ENCODE data around the gene ZNF117. TPM values are rescaled to one million over a fixed set of nuclear protein-coding genes. Genes with fewer than 3 reads are reported as not detected.

ZNF117 gene
- total and polyA plus RNA-seq, 2 experiments from 2014 or later = 4.8 to 20.0 TPM

DNA sequence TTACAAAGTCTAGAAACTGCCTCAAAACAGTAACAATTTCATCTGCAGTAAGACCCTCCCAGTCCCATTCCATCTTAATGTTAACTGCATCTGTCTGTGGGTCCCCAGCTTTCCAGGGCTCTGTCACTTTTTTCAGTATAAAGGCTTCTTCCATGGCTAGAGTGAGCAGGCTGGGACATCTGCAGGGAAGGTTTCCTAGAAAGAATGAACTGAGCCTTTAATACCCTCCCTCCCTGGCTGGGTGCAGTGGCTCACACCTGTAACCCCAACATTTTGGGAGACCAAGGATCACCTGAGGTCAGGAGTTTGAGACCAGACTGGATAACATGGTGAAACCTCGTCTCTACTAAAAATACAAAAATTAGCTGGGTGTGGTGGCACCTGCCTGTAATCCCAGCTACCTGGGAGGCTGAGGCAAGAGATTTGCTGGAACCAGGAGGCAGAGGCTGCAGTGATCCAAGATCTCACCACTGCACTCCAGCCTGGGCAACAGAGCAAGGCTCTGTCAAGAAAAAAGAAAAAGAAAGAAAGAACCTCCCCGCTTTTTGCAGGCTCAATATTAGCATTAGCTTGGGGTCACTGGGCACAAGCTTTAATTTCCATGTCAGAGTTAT lies 12.2 kb upstream of the ZNF117 start:
- TF ChIP-seq, protein P1, sequence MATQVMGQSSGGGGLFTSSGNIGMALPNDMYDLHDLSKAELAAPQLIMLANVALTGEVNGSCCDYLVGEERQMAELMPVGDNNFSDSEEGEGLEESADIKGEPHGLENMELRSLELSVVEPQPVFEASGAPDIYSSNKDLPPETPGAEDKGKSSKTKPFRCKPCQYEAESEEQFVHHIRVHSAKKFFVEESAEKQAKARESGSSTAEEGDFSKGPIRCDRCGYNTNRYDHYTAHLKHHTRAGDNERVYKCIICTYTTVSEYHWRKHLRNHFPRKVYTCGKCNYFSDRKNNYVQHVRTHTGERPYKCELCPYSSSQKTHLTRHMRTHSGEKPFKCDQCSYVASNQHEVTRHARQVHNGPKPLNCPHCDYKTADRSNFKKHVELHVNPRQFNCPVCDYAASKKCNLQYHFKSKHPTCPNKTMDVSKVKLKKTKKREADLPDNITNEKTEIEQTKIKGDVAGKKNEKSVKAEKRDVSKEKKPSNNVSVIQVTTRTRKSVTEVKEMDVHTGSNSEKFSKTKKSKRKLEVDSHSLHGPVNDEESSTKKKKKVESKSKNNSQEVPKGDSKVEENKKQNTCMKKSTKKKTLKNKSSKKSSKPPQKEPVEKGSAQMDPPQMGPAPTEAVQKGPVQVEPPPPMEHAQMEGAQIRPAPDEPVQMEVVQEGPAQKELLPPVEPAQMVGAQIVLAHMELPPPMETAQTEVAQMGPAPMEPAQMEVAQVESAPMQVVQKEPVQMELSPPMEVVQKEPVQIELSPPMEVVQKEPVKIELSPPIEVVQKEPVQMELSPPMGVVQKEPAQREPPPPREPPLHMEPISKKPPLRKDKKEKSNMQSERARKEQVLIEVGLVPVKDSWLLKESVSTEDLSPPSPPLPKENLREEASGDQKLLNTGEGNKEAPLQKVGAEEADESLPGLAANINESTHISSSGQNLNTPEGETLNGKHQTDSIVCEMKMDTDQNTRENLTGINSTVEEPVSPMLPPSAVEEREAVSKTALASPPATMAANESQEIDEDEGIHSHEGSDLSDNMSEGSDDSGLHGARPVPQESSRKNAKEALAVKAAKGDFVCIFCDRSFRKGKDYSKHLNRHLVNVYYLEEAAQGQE (IDR thresholded peaks at IDR 0.05; ENCODE audit: unreplicated experiment) = no peak
- TF ChIP-seq, protein P2, sequence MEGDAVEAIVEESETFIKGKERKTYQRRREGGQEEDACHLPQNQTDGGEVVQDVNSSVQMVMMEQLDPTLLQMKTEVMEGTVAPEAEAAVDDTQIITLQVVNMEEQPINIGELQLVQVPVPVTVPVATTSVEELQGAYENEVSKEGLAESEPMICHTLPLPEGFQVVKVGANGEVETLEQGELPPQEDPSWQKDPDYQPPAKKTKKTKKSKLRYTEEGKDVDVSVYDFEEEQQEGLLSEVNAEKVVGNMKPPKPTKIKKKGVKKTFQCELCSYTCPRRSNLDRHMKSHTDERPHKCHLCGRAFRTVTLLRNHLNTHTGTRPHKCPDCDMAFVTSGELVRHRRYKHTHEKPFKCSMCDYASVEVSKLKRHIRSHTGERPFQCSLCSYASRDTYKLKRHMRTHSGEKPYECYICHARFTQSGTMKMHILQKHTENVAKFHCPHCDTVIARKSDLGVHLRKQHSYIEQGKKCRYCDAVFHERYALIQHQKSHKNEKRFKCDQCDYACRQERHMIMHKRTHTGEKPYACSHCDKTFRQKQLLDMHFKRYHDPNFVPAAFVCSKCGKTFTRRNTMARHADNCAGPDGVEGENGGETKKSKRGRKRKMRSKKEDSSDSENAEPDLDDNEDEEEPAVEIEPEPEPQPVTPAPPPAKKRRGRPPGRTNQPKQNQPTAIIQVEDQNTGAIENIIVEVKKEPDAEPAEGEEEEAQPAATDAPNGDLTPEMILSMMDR (conservative IDR thresholded peaks at IDR 0.05; ENCODE audit: low read depth in 2 of 2) = no peak
- no peak for TF ChIP-seq ZNF331 (CRISPR knock-in tag; IDR thresholded peaks at IDR 0.05; ENCODE audit: low read depth)
- no peak for TF ChIP-seq STAT1 (IDR thresholded peaks at IDR 0.05; ENCODE audit: unreplicated experiment)
- no peak for TF ChIP-seq POLR2AphosphoS5 (IDR thresholded peaks at IDR 0.05; ENCODE audit: low read depth)
- no peak for TF ChIP-seq ZNF114 (CRISPR knock-in tag; IDR thresholded peaks at IDR 0.05)
- TF ChIP-seq, protein P3, sequence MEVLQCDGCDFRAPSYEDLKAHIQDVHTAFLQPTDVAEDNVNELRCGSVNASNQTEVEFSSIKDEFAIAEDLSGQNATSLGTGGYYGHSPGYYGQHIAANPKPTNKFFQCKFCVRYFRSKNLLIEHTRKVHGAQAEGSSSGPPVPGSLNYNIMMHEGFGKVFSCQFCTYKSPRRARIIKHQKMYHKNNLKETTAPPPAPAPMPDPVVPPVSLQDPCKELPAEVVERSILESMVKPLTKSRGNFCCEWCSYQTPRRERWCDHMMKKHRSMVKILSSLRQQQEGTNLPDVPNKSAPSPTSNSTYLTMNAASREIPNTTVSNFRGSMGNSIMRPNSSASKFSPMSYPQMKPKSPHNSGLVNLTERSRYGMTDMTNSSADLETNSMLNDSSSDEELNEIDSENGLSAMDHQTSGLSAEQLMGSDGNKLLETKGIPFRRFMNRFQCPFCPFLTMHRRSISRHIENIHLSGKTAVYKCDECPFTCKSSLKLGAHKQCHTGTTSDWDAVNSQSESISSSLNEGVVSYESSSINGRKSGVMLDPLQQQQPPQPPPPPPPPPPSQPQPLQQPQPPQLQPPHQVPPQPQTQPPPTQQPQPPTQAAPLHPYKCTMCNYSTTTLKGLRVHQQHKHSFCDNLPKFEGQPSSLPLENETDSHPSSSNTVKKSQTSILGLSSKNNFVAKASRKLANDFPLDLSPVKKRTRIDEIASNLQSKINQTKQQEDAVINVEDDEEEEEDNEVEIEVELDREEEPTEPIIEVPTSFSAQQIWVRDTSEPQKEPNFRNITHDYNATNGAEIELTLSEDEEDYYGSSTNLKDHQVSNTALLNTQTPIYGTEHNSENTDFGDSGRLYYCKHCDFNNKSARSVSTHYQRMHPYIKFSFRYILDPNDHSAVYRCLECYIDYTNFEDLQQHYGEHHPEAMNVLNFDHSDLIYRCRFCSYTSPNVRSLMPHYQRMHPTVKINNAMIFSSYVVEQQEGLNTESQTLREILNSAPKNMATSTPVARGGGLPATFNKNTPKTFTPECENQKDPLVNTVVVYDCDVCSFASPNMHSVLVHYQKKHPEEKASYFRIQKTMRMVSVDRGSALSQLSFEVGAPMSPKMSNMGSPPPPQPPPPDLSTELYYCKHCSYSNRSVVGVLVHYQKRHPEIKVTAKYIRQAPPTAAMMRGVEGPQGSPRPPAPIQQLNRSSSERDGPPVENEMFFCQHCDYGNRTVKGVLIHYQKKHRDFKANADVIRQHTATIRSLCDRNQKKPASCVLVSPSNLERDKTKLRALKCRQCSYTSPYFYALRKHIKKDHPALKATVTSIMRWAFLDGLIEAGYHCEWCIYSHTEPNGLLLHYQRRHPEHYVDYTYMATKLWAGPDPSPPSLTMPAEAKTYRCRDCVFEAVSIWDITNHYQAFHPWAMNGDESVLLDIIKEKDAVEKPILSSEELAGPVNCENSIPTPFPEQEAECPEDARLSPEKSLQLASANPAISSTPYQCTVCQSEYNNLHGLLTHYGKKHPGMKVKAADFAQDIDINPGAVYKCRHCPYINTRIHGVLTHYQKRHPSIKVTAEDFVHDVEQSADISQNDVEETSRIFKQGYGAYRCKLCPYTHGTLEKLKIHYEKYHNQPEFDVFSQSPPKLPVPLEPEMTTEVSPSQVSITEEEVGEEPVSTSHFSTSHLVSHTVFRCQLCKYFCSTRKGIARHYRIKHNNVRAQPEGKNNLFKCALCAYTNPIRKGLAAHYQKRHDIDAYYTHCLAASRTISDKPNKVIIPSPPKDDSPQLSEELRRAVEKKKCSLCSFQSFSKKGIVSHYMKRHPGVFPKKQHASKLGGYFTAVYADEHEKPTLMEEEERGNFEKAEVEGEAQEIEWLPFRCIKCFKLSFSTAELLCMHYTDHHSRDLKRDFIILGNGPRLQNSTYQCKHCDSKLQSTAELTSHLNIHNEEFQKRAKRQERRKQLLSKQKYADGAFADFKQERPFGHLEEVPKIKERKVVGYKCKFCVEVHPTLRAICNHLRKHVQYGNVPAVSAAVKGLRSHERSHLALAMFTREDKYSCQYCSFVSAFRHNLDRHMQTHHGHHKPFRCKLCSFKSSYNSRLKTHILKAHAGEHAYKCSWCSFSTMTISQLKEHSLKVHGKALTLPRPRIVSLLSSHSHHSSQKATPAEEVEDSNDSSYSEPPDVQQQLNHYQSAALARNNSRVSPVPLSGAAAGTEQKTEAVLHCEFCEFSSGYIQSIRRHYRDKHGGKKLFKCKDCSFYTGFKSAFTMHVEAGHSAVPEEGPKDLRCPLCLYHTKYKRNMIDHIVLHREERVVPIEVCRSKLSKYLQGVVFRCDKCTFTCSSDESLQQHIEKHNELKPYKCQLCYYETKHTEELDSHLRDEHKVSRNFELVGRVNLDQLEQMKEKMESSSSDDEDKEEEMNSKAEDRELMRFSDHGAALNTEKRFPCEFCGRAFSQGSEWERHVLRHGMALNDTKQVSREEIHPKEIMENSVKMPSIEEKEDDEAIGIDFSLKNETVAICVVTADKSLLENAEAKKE (CRISPR knock-in tag; IDR thresholded peaks at IDR 0.05) = no peak
- TF ChIP-seq NANOG (IDR thresholded peaks at IDR 0.05; ENCODE audit: borderline replicate concordance) = no peak
- TF ChIP-seq, protein P4, sequence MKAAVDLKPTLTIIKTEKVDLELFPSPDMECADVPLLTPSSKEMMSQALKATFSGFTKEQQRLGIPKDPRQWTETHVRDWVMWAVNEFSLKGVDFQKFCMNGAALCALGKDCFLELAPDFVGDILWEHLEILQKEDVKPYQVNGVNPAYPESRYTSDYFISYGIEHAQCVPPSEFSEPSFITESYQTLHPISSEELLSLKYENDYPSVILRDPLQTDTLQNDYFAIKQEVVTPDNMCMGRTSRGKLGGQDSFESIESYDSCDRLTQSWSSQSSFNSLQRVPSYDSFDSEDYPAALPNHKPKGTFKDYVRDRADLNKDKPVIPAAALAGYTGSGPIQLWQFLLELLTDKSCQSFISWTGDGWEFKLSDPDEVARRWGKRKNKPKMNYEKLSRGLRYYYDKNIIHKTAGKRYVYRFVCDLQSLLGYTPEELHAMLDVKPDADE (IDR thresholded peaks at IDR 0.05) = no peak
- no peak for TF ChIP-seq CREB1 (CRISPR knock-in tag; IDR thresholded peaks at IDR 0.05; ENCODE audit: low read depth)
- no peak for TF ChIP-seq EZH2phosphoT487 (IDR thresholded peaks at IDR 0.05; ENCODE audit: unreplicated experiment)
- no peak for TF ChIP-seq EZH2 (IDR thresholded peaks at IDR 0.05; ENCODE audit: low read depth, unreplicated experiment)
- no peak for TF ChIP-seq JUNB (IDR thresholded peaks at IDR 0.05; ENCODE audit: unreplicated experiment)
- DNase-seq (ENCODE audit: low spot score) = no peak
- Histone ChIP-seq H3K27me3 (ENCODE audit: insufficient read depth) (no peaks in the 10 kb centered on the region), H3K9me2 (ENCODE audit: insufficient read depth) (0 out of 2 replicates have a peak, but pooled peaks cover 9% of the 10 kb centered on the region), H3K4me1 (ENCODE audit: insufficient read depth) (peaks cover 22% of the 10 kb centered on the region), H3K4me3 (no peak overlapping the region), H3F3A (replicated peaks; ENCODE audit: low read depth) (no peaks in the 10 kb centered on the region), H4K20me1 (replicated peaks; ENCODE audit: insufficient read depth) (no peaks in the 10 kb centered on the region), H3K27ac (ENCODE audit: low read depth) (no peak overlapping the region), H3K4me2 (no peak overlapping the region), H2AFZ (no peak overlapping the region), H3K36me3 (ENCODE audit: insufficient read depth) (no peaks in the 10 kb centered on the region; the same call in 1 of the 2 replicates), H3K79me2 (replicated peaks; ENCODE audit: insufficient read depth) (peaks cover 56% of the 10 kb centered on the region)
- ATAC-seq = no peak
- peaks cover 30% of the 10 kb centered on the region for H3K4me1 Mint-ChIP-seq
- H3K9me3 Mint-ChIP-seq = peaks cover 37% of the 10 kb centered on the region
- H3K27ac Mint-ChIP-seq = no peak overlapping the region
- H3K36me3 Mint-ChIP-seq (ENCODE audit: low read depth) = peaks cover 57% of the 10 kb centered on the region
- peaks cover 17% of the 10 kb centered on the region for H3K27me3 Mint-ChIP-seq (ENCODE audit: insufficient read depth, low read depth, poor library complexity)
- no peak overlapping the region for H3K4me3 Mint-ChIP-seq

Measured in GM23338 (cell line).